ENCODE results near the gene ERCC2. TPM values are rescaled to one million over a fixed set of nuclear protein-coding genes. Genes with fewer than 3 reads are reported as not detected.
A peak's percentile ranks its signal among the peaks of the same experiment; 100 is the strongest.

Gene ERCC2
- total RNA-seq, 1 donor = 52.5 TPM

GRCh38 chr19:45391871-45392665 is 21.7 kb upstream of the ERCC2 start:
- H3K36me3 ChIP-seq (ENCODE audit: insufficient read depth, low read length) = no peaks in the 10 kb centered on the region
- no peaks in the 10 kb centered on the region for H4K20me1 ChIP-seq (ENCODE audit: insufficient read depth, low read length)
- H3K27ac ChIP-seq (ENCODE audit: low read depth, low read length) = no peak overlapping the region
- no peaks in the 10 kb centered on the region for H3K27me3 ChIP-seq (ENCODE audit: insufficient read depth, low read length)
- H3K9me3 ChIP-seq (ENCODE audit: low read depth, low read length) = no peaks in the 10 kb centered on the region
- no peak for TF ChIP-seq CTCF (IDR thresholded peaks at IDR 0.05; ENCODE audit: extremely low read depth, low read depth, low read length)
- no peaks in the 10 kb centered on the region for H3K4me1 ChIP-seq (ENCODE audit: insufficient read depth, low read length)
- no peak for DNase-seq (ENCODE audit: insufficient read length, low spot score, missing footprints)
- no peak overlapping the region for H2AFZ ChIP-seq (ENCODE audit: low read length)
- no peaks in the 10 kb centered on the region for H3K79me2 ChIP-seq (ENCODE audit: insufficient read depth, low read length)
- no peak overlapping the region for H3K4me2 ChIP-seq (ENCODE audit: insufficient read depth, low read length)
- H3K4me3 ChIP-seq (ENCODE audit: insufficient read depth, low read length) = no peak overlapping the region

GRCh38 chr19:45391346-45391745 is 21.0 kb upstream of the ERCC2 start:
- H3K27me3 ChIP-seq (ENCODE audit: insufficient read depth, low read length) = no peaks in the 10 kb centered on the region
- no peaks in the 10 kb centered on the region for H3K79me2 ChIP-seq (ENCODE audit: insufficient read depth, low read length)
- peak; percentile 72 for DNase-seq (ENCODE audit: insufficient read length, low spot score, missing footprints)
- TF ChIP-seq CTCF (IDR thresholded peaks at IDR 0.05; ENCODE audit: extremely low read depth, low read depth, low read length) = no peak
- H3K27ac ChIP-seq (ENCODE audit: low read depth, low read length) = no peak overlapping the region
- no peaks in the 10 kb centered on the region for H4K20me1 ChIP-seq (ENCODE audit: insufficient read depth, low read length)
- no peak overlapping the region for H3K4me3 ChIP-seq (ENCODE audit: insufficient read depth, low read length)
- no peak overlapping the region for H2AFZ ChIP-seq (ENCODE audit: low read length)
- H3K9me3 ChIP-seq (ENCODE audit: low read depth, low read length) = no peaks in the 10 kb centered on the region
- H3K4me1 ChIP-seq (ENCODE audit: insufficient read depth, low read length) = peaks cover 1% of the 10 kb centered on the region
- no peaks in the 10 kb centered on the region for H3K36me3 ChIP-seq (ENCODE audit: insufficient read depth, low read length)
- no peak overlapping the region for H3K4me2 ChIP-seq (ENCODE audit: insufficient read depth, low read length)

- Histone ChIP-seq H3K9me3 (ENCODE audit: low read depth, low read length) (no peaks in the 10 kb centered on the region), H3K27me3 (ENCODE audit: insufficient read depth, low read length) (no peaks in the 10 kb centered on the region), H3K79me2 (ENCODE audit: insufficient read depth, low read length) (no peaks in the 10 kb centered on the region), H3K4me2 (ENCODE audit: insufficient read depth, low read length) (peak overlapping the region; percentile 72), H3K27ac (ENCODE audit: low read depth, low read length) (peak overlapping the region; percentile 12), H4K20me1 (ENCODE audit: insufficient read depth, low read length) (no peaks in the 10 kb centered on the region), H3K4me1 (ENCODE audit: insufficient read depth, low read length) (peaks cover 14% of the 10 kb centered on the region), H3K36me3 (ENCODE audit: insufficient read depth, low read length) (no peaks in the 10 kb centered on the region), H3K4me3 (ENCODE audit: insufficient read depth, low read length) (peak overlapping the region; percentile 61), H2AFZ (ENCODE audit: low read length) (peak overlapping the region; percentile 82)
- TF ChIP-seq CTCF (IDR thresholded peaks at IDR 0.05; ENCODE audit: extremely low read depth, low read depth, low read length) = no peak
- DNase-seq (ENCODE audit: insufficient read length, low spot score, missing footprints) = peak; percentile 82
Measured at GRCh38 chr19:45385392-45386221, 15.2 kb upstream of the ERCC2 start.

GRCh38 chr19:45382426-45382825 is 12.1 kb upstream of the ERCC2 start:
- H3K27ac ChIP-seq (ENCODE audit: low read depth, low read length) = no peak overlapping the region
- H3K4me3 ChIP-seq (ENCODE audit: insufficient read depth, low read length) = no peak overlapping the region
- no peak overlapping the region for H2AFZ ChIP-seq (ENCODE audit: low read length)
- H3K36me3 ChIP-seq (ENCODE audit: insufficient read depth, low read length) = no peaks in the 10 kb centered on the region
- H3K4me1 ChIP-seq (ENCODE audit: insufficient read depth, low read length) = peaks cover 26% of the 10 kb centered on the region
- no peaks in the 10 kb centered on the region for H3K27me3 ChIP-seq (ENCODE audit: insufficient read depth, low read length)
- TF ChIP-seq CTCF (IDR thresholded peaks at IDR 0.05; ENCODE audit: extremely low read depth, low read depth, low read length) = no peak
- H4K20me1 ChIP-seq (ENCODE audit: insufficient read depth, low read length) = no peaks in the 10 kb centered on the region
- H3K4me2 ChIP-seq (ENCODE audit: insufficient read depth, low read length) = no peak overlapping the region
- no peaks in the 10 kb centered on the region for H3K9me3 ChIP-seq (ENCODE audit: low read depth, low read length)
- H3K79me2 ChIP-seq (ENCODE audit: insufficient read depth, low read length) = no peaks in the 10 kb centered on the region
- peak; percentile 29 for DNase-seq (ENCODE audit: insufficient read length, low spot score, missing footprints)

Data from osteoblast (primary cell).